HG02798 (cell line): ENCODE results near the gene AOX1.
"Not testable (repeated sequence)": the region's sequence is repeated elsewhere in the genome, so short reads cannot be mapped to it uniquely, and the experiment has no call there.

Experiments used
- ATAC-seq: cut with Tn5 transposase; IDR thresholded peaks from one replicate; pipeline ENCODE4 v1.9.1; 2021; ENCODE audit warnings: mild to moderate bottlenecking; ENCODE audit not compliant: unreplicated experiment, poor library complexity

Gene AOX1

DNA sequence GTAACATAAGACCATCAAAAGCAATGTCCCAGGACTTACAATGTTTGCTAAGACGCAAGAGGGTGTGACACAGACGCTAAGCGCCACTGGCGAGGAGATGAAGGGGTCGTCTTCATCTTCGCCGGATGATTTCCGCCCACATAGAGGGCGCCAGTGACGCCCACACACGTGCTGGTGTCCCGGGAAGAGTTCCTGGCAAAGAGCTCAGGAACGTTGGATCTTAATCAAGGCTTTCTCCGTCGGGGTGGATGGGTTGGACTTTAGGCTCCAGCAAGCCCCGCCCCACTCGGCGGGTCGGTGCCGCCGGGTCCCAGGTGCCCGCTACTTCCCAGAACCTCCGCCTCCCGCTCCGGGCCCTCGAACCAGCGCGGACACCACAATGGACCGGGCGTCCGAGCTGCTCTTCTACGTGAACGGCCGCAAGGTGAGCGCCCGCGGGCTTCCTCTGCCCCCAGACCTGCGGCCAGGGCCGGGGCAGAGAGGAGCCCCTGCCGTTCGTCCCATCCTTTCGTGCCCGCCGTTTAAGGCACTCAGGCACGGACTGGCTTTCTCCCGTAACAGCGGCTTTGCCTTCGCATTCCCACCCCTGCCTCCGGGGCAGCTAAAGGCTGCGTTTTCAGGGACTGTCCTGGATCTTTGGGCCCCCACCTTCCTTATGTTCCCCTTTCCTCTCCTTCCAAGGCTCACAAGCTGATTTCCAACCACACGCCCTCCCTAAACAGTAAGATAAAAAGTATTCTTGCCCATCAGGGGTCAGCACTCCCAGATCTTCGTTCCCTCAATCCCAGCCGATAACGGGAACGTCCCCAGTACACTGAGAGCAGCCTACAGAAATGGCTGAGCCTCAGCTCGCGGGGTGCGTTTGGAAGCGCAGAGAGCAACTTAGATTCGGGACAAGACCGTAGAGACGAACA, at the start of gene AOX1:
Gene AOX1, plus strand, starts transcription at position 285 of the 914 bp plus-strand sequence. Its CDS starts 95 bp downstream, at position 380.
- ATAC-seq: peak; percentile 46

GRCh38 chr2:200538139-200538538, 47.7 kb upstream of the AOX1 start:
- no peak for ATAC-seq

- ATAC-seq: no peak
Observed at GRCh38 chr2:200540793-200541192, 45.0 kb upstream of the AOX1 start.

GRCh38 chr2:200566596-200566995, 19.2 kb upstream of the AOX1 start:
- not testable (repeated sequence) for ATAC-seq

DNA sequence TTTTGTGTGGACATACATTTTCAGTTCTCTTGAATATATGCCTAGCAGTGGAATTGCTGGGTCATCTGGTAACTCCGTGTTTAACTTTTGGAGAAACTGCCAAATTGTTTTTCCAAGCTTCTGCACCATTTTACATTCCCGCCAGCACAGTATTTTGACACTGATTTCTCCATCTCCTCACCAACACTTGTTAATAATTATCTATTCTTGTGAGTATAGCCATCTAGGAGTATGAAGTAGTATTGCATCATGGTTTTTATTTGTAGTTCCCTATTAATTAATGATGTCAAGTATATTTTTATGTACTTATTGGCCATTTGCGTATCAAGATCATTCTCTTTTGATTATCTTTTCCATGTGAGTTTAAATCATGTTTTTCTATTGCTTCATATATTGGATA, 17.9 kb upstream of the AOX1 start:
- no peak for ATAC-seq

GRCh38 chr2:200575957-200576356, 9.9 kb upstream of the AOX1 start:
- no peak for ATAC-seq

GRCh38 chr2:200577027-200577426, 8.8 kb upstream of the AOX1 start:
- ATAC-seq: no peak

- peak; percentile 44 for ATAC-seq
Observed at GRCh38 chr2:200578778-200579177, 7.0 kb upstream of the AOX1 start.

DNA sequence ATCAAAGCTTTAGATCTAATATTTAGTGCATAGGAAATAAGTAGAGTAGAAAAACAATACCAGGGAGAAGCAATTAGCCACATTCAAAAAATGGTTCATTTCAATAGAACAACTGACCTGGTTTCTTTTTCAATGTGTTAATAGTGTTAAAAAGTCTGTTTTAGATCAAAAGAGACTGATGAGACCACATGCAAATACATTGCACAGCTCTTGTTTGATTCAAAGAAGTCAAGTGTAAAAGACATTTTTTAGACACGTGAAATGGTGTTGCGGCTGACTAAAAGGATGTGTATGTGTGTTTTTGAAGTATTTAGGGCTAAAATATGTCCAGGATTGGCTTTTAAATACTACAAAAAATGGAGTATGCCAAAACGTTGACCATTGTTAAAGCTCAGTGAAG, 1.2 kb upstream of the AOX1 start:
- no peak for ATAC-seq

- no peak for ATAC-seq
Observed at GRCh38 chr2:200585340-200585729, 479 bp upstream of the AOX1 start.

GRCh38 chr2:200586644-200586975, 796 bp downstream of the AOX1 start:
- ATAC-seq: no peak

DNA sequence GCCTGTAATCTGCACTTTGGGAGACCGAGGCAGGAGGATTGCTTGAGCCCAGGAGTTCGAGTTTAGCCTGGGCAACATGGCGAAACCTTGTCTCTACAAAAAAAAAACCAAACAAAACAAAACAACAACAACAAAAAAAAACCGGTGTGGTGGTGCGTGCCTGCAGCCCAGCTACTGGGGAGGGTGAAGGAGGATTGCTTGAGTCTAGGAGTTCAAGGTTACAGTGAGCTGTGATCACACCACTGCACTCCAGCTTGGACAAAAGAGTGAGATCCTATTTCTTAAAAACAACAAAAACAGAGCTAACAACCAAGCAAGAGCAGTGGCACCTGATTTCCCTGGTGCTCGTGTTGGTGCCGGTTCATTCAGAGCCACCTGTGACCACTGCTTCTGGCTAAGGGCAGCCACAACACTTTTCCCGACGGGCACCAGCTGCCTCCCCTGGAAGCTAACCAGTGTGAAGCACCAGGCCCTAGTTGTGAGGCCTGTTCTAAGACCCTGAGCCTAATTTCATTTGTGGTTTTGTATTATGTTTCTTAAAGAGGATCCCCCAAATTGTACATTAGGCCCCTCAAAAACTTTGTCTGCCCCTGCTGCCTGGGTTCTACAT, 1.3 kb downstream of the AOX1 start:
- ATAC-seq: no peak

DNA sequence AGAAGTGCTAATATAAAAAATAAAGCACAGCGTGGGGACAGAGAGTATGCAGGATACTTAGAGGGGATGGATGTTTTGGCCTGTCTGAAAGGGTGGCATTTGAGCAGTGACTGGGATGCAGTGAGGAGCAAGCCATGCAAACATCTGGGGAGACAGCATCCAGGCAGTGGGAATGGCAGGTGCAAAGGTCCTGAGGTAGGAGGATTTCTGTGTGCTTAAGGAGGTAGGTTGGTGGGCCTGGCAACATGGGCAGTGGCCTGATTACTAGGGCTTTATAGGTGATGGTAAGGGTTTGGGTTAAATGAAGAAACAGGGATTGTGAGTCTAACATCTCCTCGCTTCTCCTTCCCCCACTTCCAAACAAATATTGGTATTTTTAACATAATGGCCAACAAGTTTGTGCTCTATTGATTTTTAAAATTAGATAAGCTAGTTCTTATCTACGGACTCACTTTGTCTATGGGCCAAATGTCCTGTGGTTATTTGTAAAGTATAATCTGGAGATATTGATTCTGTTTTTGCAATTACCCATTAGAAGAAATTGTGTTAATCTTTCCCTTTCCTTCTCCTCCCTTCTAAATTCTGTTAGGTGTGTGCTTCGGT, 2.4 kb downstream of the AOX1 start:
- no peak for ATAC-seq

DNA sequence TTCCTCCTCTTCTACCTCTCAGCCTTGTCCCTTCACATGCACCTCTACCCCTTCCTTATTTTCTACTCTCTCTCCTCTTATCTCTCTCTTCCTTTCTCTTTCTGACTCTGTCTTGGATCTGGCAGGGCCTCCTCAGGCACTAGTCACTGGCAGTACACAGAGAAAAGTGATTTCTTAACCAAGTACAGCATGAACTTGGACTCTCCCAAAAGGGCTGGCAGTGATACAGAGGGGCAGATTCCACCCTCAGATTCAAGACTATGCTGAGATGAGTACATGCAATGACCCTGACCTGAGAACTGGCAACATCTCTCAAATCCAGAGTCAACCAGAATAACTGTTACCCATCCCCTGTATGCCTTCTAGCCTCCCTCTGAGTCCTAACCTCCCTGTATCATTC, 4.3 kb downstream of the AOX1 start:
- no peak for ATAC-seq

DNA sequence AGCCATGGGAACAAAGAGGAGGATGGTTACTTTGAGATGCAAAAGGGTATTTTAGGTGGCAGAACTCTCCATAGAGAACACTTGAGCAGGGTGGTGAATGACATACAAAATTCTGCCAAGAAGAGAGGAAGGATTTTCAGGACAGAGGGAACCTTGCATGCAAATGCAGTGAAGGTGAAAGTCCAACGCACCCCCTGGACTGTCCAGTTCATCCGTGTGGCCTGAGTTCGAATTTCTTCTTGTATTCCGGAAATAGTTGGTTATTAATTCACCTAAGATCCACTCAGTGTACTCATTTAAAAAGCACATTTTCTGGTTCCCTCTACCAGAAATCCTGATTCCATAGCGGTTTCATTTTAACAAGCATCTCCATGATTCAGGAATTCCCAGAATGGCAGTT, 5.5 kb downstream of the AOX1 start:
- no peak for ATAC-seq

DNA sequence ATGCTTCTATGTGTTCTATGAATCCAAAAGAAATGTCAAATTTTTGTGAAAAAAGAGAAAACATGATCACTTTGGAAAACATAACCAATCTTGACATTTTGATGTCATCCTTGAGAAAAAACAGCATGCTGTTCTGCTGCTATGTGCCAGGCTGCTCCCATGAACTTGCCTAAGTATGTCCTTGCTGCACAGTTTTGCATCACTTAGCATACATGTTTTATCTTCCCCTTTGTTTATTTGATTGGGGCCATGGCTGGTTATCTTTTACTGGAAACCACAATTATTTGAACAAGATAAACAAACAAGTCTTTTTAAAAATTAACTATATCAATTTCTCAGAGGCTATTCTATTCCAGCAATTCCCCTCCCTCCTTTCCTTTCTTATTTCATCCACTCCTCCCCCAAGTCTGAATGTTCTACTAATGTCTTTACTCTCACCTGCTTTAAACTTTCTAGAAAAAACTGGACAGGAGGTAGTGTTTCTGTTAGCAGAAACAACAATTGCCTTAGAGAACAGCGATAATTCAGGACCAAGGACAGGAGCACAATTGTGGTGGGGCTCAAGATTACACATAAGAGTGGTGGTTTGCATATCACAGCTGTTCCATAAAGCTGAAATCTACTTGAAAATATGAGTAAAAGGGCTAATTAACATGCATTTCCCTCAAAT, 6.7 kb downstream of the AOX1 start:
- no peak for ATAC-seq

DNA sequence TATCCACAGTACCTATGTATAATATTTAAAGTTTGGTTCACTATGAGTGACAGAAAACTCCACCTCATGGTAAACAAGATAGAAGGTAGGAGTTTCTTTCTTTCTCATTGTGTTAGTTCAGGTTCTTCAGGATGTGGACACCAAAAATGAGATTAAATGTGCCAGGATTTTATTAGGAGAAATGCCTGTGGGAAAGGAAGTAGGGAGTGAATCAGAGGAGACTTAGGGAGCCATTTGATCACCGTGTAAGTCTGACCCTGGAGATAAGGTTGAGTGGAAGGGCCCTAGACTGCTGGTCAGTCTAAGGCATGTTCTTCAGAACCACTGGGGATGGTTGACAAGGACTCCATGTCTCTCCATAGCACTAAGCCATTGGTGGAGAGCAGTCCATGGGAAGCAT, 8.1 kb downstream of the AOX1 start:
- ATAC-seq: no peak

DNA sequence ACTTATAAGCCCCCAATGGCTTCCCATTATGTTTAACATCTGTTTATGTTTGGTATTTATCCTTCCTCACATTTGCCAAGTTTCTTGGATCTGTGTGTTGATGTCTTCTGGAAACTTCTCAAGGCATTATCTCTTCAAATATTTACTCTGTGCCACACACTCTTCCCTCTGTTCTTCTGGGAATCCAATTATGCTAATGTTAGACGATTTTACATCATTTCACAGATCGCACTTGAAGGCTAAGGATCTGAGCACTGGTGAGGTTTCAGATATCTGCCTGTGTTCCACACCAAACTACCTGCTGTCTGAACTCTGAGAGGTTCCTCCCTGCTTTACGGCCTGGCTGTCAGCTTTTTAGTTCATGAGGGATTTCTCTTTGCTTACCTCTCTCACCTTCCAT, 10.1 kb downstream of the AOX1 start:
- ATAC-seq: no peak

DNA sequence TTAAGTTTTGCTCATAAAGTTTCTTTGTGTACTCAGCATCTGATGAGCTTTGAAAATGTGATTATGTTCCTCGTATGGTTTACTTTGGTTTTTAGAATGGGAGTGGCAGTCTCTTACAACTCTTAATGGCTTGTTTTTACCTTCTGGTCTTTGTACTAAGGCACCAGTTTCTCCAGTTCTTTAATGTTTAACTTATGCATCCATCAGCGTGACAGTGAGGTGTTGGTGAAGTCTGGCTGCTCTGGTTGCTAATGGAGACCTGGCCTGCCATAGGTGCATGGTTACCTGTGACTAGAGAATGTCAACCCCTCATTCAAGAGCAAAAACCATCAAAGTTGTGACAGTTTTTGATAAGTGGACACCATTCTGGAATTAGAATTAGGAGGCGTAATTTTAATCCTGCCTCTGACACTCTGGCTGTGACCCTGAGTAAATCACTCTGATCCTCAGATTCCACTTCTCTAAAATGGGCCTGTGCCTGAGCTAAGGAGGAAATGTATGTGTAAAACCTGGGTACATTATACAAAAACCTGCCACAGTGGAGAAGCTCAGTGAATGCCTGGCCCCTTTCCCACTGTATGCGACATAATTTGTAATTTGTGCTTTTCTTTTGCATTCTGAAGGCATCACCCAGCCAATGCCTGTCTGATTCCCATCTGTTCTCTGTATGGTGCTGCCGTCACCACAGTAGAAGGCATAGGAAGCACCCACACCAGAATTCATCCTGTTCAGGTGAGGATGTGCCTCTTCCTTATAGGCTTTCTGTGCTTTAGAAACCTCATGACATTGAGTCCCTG, 11.2 kb downstream of the AOX1 start:
- no peak for ATAC-seq

- ATAC-seq: no peak
Observed at GRCh38 chr2:200599206-200599605, 13.4 kb downstream of the AOX1 start.
